WTC11 (cell line): ENCODE data around the gene SLC30A1. TPM values are rescaled to one million over a fixed set of nuclear protein-coding genes. Genes with fewer than 3 reads are reported as not detected.

Experiments used
- ATAC-seq: fragments of 200-7000 bp; cut with Tn5 transposase; 2 replicates; pipeline ENCODE4 v1.10.0; 2021; ENCODE audit warnings: mild to moderate bottlenecking, moderate library complexity
- CTCF ChIA-PET: fragments of 300-600 bp; sonication (Branson Sonifier 250); formaldehyde crosslinking; loops from one replicate; lab custom pipeline; 2021; ENCODE audit warnings: antibody characterized with exemption; lab: Charles Lee
- POLR2A ChIA-PET: fragments of 350-600 bp; sonication (Branson Sonifier 250); formaldehyde crosslinking; loops from one replicate; lab custom pipeline; 2021; ENCODE audit warnings: antibody characterized with exemption; lab: Charles Lee
- DNase-seq: peaks from one replicate; pipeline ENCODE4 v3.0.0; 2021; ENCODE audit warnings: low spot score
- H3K27ac Mint-ChIP-seq: 2 replicates; pipeline ENCODE4 v1.8.0; 2021; ENCODE audit warnings: mixed read lengths
- H3K27me3 Mint-ChIP-seq: 2 replicates; pipeline ENCODE4 v1.8.0; 2021; ENCODE audit warnings: low read depth, mild to moderate bottlenecking, moderate library complexity, mixed read lengths
- H3K36me3 Mint-ChIP-seq: 2 replicates; pipeline ENCODE4 v1.8.0; 2021; ENCODE audit warnings: mixed read lengths
- H3K4me1 Mint-ChIP-seq: 2 replicates; pipeline ENCODE4 v1.8.0; 2022; ENCODE audit warnings: mixed read lengths
- H3K4me3 Mint-ChIP-seq: 2 replicates; pipeline ENCODE4 v1.8.0; 2021; ENCODE audit warnings: mild to moderate bottlenecking, moderate library complexity, mixed read lengths
- H3K9me3 Mint-ChIP-seq: 2 replicates; pipeline ENCODE4 v1.8.0; 2021; ENCODE audit warnings: mixed read lengths
- ELF4 ChIP-seq: sonication (generic); formaldehyde crosslinking; IDR thresholded peaks from 2 replicates; pipeline ENCODE4 v1.8.1; 2022; ENCODE audit warnings: low read depth, mild to moderate bottlenecking, moderate library complexity, missing genetic modification reagents
- JAZF1 ChIP-seq: fragments of 250-450 bp; sonication (Bioruptor Pico); IDR thresholded peaks from 2 replicates; pipeline ENCODE4 v1.9.0; 2021; ENCODE audit warnings: moderate library complexity, mild to moderate bottlenecking, inconsistent platforms
- KAT7 ChIP-seq: sonication (generic); formaldehyde crosslinking; IDR thresholded peaks from 2 replicates; pipeline ENCODE4 v1.8.1; 2023; ENCODE audit warnings: missing genetic modification reagents, mild to moderate bottlenecking, borderline replicate concordance
- MXD4 ChIP-seq: fragments of 250-450 bp; sonication (Bioruptor Pico); IDR thresholded peaks from 2 replicates; pipeline ENCODE4 v1.8.0; 2021; ENCODE audit warnings: mild to moderate bottlenecking, moderate library complexity, borderline replicate concordance
- NFATC4 ChIP-seq: fragments of 250-450 bp; sonication (Bioruptor Pico); IDR thresholded peaks from 2 replicates; pipeline ENCODE4 v1.9.0; 2021; ENCODE audit warnings: mild to moderate bottlenecking
- NFYB ChIP-seq: sonication (generic); formaldehyde crosslinking; conservative IDR thresholded peaks from 2 replicates; pipeline ENCODE4 v1.8.0; 2022; ENCODE audit warnings: low read depth, missing genetic modification reagents
- NR3C1 ChIP-seq: sonication (generic); formaldehyde crosslinking; conservative IDR thresholded peaks from 2 replicates; pipeline ENCODE4 v1.8.1; 2023; ENCODE audit warnings: low read depth, mild to moderate bottlenecking, missing genetic modification reagents
- OVOL2 ChIP-seq: fragments of 250-450 bp; sonication (Bioruptor Pico); IDR thresholded peaks from 2 replicates; pipeline ENCODE4 v1.9.0; 2021; ENCODE audit warnings: mild to moderate bottlenecking, borderline replicate concordance
- SP1 ChIP-seq: sonication (generic); formaldehyde crosslinking; conservative IDR thresholded peaks from 2 replicates; pipeline ENCODE4 v1.8.1; 2022; ENCODE audit warnings: missing genetic modification reagents
- TEAD1 ChIP-seq: sonication (generic); formaldehyde crosslinking; IDR thresholded peaks from 2 replicates; pipeline ENCODE4 v1.8.0; 2022; ENCODE audit warnings: mild to moderate bottlenecking, missing genetic modification reagents
- ZNF396 ChIP-seq: fragments of 250-450 bp; sonication (Bioruptor Pico); IDR thresholded peaks from 2 replicates; pipeline ENCODE4 v1.8.0; 2021; ENCODE audit warnings: mild to moderate bottlenecking, moderate library complexity, borderline replicate concordance
- ZNF416 ChIP-seq: fragments of 250-450 bp; sonication (Bioruptor Pico); IDR thresholded peaks from 2 replicates; pipeline ENCODE4 v1.9.0; 2021; ENCODE audit warnings: mild to moderate bottlenecking, inconsistent platforms
- ZNF423 ChIP-seq: fragments of 250-450 bp; sonication (Bioruptor Pico); IDR thresholded peaks from 2 replicates; pipeline ENCODE4 v2.1.2; 2022; ENCODE audit warnings: mild to moderate bottlenecking, moderate library complexity
- ZNF671 ChIP-seq: fragments of 250-450 bp; sonication (Bioruptor Pico); IDR thresholded peaks from 2 replicates; pipeline ENCODE4 v1.8.0; 2021; ENCODE audit warnings: mild to moderate bottlenecking
- total RNA-seq: library from RNA; stranded (reverse); gene quantifications from 3 replicates; pipeline ENCODE4 v1.2.3, GENCODE V29; 2021
- TF ChIP-seq, protein P1 (sequence below): fragments of 250-450 bp; sonication (Bioruptor Pico); IDR thresholded peaks from 2 replicates; pipeline ENCODE4 v1.9.0; 2021; ENCODE audit warnings: mild to moderate bottlenecking
- TF ChIP-seq, protein P2 (sequence below): fragments of 200-600 bp; IDR thresholded peaks from 2 replicates; pipeline ENCODE4 v1.8.0; 2022; ENCODE audit warnings: antibody characterized with exemption
- TF ChIP-seq, protein P3 (sequence below): sonication (generic); formaldehyde crosslinking; IDR thresholded peaks from 2 replicates; pipeline ENCODE4 v1.8.0; 2022; ENCODE audit warnings: mild to moderate bottlenecking, missing genetic modification reagents
- TF ChIP-seq, protein P4 (sequence below): sonication (generic); formaldehyde crosslinking; IDR thresholded peaks from 2 replicates; pipeline ENCODE4 v1.8.1; 2023; ENCODE audit warnings: mild to moderate bottlenecking, missing genetic modification reagents, moderate library complexity
- TF ChIP-seq, protein P5 (sequence below): sonication (generic); formaldehyde crosslinking; conservative IDR thresholded peaks from 2 replicates; pipeline ENCODE4 v1.8.1; 2022; ENCODE audit warnings: mild to moderate bottlenecking, missing genetic modification reagents
- TF ChIP-seq, protein P6 (sequence below): sonication (generic); formaldehyde crosslinking; IDR thresholded peaks from 2 replicates; pipeline ENCODE4 v1.8.0; 2023; ENCODE audit warnings: missing genetic modification reagents, mild to moderate bottlenecking, borderline replicate concordance
- TF ChIP-seq, protein P7 (sequence below): sonication (generic); formaldehyde crosslinking; IDR thresholded peaks from 2 replicates; pipeline ENCODE4 v1.8.0; 2023; ENCODE audit warnings: mild to moderate bottlenecking, missing genetic modification reagents

The SLC30A1 gene
- total RNA-seq, 1 experiment from 2014 or later: 20.0 TPM

DNA sequence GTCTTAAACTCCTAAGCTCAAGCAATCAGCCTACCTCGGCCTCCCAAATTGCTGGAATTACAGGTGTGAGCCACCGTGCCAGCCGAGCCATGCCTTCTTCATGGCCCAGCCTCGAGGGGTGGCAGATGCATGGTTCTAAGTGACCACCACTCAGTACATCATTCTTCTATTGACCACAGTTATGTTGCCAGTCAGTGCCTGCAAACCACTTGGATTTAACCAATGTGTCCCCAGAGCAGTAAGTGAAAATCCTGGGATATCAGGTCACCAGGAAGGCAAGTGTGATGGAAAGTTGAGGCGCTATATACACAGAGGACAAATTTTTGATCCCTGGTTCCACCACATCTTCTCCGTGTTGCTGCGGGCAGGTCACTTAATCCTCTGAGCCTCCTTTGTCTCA lies 50.0 kb downstream of the SLC30A1 start:
- Mint-ChIP-seq H3K36me3 (no peaks in the 10 kb centered on the region), H3K9me3 (no peaks in the 10 kb centered on the region), H3K27me3 (no peaks in the 10 kb centered on the region), H3K4me1 (peaks cover 5% of the 10 kb centered on the region), H3K4me3 (no peak overlapping the region), H3K27ac (no peak overlapping the region)
- ATAC-seq (no peak), DNase-seq (no peak)
- TF ChIP-seq SP1: no peak
- TF ChIP-seq, protein P1, sequence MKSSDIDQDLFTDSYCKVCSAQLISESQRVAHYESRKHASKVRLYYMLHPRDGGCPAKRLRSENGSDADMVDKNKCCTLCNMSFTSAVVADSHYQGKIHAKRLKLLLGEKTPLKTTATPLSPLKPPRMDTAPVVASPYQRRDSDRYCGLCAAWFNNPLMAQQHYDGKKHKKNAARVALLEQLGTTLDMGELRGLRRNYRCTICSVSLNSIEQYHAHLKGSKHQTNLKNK: no peak
- no peak for TF ChIP-seq ELF4 (CRISPR knock-in tag)
- TF ChIP-seq, protein P2, sequence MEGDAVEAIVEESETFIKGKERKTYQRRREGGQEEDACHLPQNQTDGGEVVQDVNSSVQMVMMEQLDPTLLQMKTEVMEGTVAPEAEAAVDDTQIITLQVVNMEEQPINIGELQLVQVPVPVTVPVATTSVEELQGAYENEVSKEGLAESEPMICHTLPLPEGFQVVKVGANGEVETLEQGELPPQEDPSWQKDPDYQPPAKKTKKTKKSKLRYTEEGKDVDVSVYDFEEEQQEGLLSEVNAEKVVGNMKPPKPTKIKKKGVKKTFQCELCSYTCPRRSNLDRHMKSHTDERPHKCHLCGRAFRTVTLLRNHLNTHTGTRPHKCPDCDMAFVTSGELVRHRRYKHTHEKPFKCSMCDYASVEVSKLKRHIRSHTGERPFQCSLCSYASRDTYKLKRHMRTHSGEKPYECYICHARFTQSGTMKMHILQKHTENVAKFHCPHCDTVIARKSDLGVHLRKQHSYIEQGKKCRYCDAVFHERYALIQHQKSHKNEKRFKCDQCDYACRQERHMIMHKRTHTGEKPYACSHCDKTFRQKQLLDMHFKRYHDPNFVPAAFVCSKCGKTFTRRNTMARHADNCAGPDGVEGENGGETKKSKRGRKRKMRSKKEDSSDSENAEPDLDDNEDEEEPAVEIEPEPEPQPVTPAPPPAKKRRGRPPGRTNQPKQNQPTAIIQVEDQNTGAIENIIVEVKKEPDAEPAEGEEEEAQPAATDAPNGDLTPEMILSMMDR: no peak
- TF ChIP-seq, protein P3, sequence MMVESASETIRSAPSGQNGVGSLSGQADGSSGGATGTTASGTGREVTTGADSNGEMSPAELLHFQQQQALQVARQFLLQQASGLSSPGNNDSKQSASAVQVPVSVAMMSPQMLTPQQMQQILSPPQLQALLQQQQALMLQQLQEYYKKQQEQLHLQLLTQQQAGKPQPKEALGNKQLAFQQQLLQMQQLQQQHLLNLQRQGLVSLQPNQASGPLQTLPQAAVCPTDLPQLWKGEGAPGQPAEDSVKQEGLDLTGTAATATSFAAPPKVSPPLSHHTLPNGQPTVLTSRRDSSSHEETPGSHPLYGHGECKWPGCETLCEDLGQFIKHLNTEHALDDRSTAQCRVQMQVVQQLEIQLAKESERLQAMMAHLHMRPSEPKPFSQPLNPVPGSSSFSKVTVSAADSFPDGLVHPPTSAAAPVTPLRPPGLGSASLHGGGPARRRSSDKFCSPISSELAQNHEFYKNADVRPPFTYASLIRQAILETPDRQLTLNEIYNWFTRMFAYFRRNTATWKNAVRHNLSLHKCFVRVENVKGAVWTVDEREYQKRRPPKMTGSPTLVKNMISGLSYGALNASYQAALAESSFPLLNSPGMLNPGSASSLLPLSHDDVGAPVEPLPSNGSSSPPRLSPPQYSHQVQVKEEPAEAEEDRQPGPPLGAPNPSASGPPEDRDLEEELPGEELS (CRISPR knock-in tag): no peak
- no peak for TF ChIP-seq ZNF423 (CRISPR knock-in tag)
- TF ChIP-seq, protein P4, sequence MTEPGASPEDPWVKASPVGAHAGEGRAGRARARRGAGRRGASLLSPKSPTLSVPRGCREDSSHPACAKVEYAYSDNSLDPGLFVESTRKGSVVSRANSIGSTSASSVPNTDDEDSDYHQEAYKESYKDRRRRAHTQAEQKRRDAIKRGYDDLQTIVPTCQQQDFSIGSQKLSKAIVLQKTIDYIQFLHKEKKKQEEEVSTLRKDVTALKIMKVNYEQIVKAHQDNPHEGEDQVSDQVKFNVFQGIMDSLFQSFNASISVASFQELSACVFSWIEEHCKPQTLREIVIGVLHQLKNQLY (CRISPR knock-in tag): no peak
- TF ChIP-seq NFYB (CRISPR knock-in tag): no peak
- no peak for TF ChIP-seq MXD4 (CRISPR knock-in tag)
- CTCF ChIA-PET: interaction anchor here (1.0 to 1.1 kb wide), 2 partner anchors 53 to 129 kb away, joined by 3 read pairs; no protein-coding TSS in a partner anchor
- POLR2A ChIA-PET: no interaction called here

DNA sequence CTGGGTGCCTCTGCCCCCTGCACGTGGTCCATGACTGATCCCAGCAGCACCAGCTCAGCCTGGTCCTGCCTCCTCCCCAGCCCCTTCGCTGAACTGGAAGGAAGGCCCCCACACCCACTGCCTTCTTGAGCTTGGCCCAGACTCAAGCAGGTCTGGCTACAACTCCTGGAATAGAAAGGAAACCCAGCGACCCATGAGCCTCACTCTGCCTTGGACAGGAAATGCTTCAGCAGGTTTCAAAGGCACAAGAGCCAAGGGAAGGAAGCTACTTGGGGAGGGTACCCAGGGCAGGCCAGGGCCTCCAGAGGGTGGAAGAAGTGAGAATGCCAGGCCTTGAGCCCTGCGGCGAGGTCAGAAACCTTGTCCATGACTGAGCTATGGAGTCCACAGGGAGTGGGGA lies 51.1 kb downstream of the SLC30A1 start:
- no peaks in the 10 kb centered on the region for H3K36me3 Mint-ChIP-seq
- H3K27ac Mint-ChIP-seq: no peak overlapping the region
- ATAC-seq (no peak; the same call in 1 of the 2 replicates), DNase-seq (no peak)
- POLR2A ChIA-PET: interaction anchor here (0.7 kb wide), 2 partner anchors 75 to 87 kb away, joined by 3 read pairs; no protein-coding TSS in a partner anchor
- H3K4me3 Mint-ChIP-seq: no peak overlapping the region
- CTCF ChIA-PET: interaction anchor here (0.9 to 1.6 kb wide), 6 partner anchors 10 to 131 kb away, joined by 3 to 7 read pairs (median 4); no protein-coding TSS in a partner anchor
- no peaks in the 10 kb centered on the region for H3K9me3 Mint-ChIP-seq
- H3K4me1 Mint-ChIP-seq: peaks cover 11% of the 10 kb centered on the region
- no peaks in the 10 kb centered on the region for H3K27me3 Mint-ChIP-seq
- TF ChIP-seq NFATC4 (CRISPR knock-in tag): no peak
- TF ChIP-seq, protein P5, sequence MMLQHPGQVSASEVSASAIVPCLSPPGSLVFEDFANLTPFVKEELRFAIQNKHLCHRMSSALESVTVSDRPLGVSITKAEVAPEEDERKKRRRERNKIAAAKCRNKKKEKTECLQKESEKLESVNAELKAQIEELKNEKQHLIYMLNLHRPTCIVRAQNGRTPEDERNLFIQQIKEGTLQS: no peak
- no peak for TF ChIP-seq JAZF1 (CRISPR knock-in tag)
- TF ChIP-seq NR3C1: no peak
- TF ChIP-seq OVOL2 (CRISPR knock-in tag): no peak
- TF ChIP-seq, protein P6, sequence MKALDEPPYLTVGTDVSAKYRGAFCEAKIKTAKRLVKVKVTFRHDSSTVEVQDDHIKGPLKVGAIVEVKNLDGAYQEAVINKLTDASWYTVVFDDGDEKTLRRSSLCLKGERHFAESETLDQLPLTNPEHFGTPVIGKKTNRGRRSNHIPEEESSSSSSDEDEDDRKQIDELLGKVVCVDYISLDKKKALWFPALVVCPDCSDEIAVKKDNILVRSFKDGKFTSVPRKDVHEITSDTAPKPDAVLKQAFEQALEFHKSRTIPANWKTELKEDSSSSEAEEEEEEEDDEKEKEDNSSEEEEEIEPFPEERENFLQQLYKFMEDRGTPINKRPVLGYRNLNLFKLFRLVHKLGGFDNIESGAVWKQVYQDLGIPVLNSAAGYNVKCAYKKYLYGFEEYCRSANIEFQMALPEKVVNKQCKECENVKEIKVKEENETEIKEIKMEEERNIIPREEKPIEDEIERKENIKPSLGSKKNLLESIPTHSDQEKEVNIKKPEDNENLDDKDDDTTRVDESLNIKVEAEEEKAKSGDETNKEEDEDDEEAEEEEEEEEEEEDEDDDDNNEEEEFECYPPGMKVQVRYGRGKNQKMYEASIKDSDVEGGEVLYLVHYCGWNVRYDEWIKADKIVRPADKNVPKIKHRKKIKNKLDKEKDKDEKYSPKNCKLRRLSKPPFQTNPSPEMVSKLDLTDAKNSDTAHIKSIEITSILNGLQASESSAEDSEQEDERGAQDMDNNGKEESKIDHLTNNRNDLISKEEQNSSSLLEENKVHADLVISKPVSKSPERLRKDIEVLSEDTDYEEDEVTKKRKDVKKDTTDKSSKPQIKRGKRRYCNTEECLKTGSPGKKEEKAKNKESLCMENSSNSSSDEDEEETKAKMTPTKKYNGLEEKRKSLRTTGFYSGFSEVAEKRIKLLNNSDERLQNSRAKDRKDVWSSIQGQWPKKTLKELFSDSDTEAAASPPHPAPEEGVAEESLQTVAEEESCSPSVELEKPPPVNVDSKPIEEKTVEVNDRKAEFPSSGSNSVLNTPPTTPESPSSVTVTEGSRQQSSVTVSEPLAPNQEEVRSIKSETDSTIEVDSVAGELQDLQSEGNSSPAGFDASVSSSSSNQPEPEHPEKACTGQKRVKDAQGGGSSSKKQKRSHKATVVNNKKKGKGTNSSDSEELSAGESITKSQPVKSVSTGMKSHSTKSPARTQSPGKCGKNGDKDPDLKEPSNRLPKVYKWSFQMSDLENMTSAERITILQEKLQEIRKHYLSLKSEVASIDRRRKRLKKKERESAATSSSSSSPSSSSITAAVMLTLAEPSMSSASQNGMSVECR (CRISPR knock-in tag): no peak
- TF ChIP-seq, protein P2: no peak
- TF ChIP-seq, protein P7, sequence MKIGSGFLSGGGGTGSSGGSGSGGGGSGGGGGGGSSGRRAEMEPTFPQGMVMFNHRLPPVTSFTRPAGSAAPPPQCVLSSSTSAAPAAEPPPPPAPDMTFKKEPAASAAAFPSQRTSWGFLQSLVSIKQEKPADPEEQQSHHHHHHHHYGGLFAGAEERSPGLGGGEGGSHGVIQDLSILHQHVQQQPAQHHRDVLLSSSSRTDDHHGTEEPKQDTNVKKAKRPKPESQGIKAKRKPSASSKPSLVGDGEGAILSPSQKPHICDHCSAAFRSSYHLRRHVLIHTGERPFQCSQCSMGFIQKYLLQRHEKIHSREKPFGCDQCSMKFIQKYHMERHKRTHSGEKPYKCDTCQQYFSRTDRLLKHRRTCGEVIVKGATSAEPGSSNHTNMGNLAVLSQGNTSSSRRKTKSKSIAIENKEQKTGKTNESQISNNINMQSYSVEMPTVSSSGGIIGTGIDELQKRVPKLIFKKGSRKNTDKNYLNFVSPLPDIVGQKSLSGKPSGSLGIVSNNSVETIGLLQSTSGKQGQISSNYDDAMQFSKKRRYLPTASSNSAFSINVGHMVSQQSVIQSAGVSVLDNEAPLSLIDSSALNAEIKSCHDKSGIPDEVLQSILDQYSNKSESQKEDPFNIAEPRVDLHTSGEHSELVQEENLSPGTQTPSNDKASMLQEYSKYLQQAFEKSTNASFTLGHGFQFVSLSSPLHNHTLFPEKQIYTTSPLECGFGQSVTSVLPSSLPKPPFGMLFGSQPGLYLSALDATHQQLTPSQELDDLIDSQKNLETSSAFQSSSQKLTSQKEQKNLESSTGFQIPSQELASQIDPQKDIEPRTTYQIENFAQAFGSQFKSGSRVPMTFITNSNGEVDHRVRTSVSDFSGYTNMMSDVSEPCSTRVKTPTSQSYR: no peak
- no peak for TF ChIP-seq ZNF396 (CRISPR knock-in tag)
- TF ChIP-seq KAT7 (CRISPR knock-in tag): no peak
- no peak for TF ChIP-seq TEAD1
- no peak for TF ChIP-seq ZNF671 (CRISPR knock-in tag)
- TF ChIP-seq ZNF416 (CRISPR knock-in tag): no peak
